ENCODE measurements around the gene HES2. TPM values are rescaled to one million over a fixed set of nuclear protein-coding genes. Genes with fewer than 3 reads are reported as not detected.

Gene HES2
- total and polyA plus RNA-seq, 4 donors = 0.26 to 5.0 (median 2.7) TPM

- Histone ChIP-seq H3K9me3 (ENCODE audit: control insufficient read depth in 4 of 4, insufficient read depth in 3 of 4, low read length in 3 of 4) (no peaks in the 10 kb centered on the region), H3K27me3 (ENCODE audit: control insufficient read depth in 3 of 3, insufficient read depth in 3 of 3, low read length in 2 of 3) (peaks cover 6 to 82% (median 69%) of the 10 kb centered on the region in 3 donors), H3K9ac (ENCODE audit: insufficient read depth in 1 of 2, low read length in 2 of 2) (no peak overlapping the region), H3K36me3 (ENCODE audit: control insufficient read depth in 4 of 4, insufficient read depth in 4 of 4, low read length in 4 of 4) (no peaks in the 10 kb centered on the region), H3K4me1 (ENCODE audit: control insufficient read depth in 5 of 5, insufficient read depth in 5 of 5, low read length in 5 of 5) (peaks cover 0 to 21% (median 7%) of the 10 kb centered on the region in 5 donors), H3K4me3 (no peak overlapping the region), H3K27ac (ENCODE audit: low read depth in 1 of 2, low read length in 1 of 2) (no peak overlapping the region)
- TF ChIP-seq, protein P1, sequence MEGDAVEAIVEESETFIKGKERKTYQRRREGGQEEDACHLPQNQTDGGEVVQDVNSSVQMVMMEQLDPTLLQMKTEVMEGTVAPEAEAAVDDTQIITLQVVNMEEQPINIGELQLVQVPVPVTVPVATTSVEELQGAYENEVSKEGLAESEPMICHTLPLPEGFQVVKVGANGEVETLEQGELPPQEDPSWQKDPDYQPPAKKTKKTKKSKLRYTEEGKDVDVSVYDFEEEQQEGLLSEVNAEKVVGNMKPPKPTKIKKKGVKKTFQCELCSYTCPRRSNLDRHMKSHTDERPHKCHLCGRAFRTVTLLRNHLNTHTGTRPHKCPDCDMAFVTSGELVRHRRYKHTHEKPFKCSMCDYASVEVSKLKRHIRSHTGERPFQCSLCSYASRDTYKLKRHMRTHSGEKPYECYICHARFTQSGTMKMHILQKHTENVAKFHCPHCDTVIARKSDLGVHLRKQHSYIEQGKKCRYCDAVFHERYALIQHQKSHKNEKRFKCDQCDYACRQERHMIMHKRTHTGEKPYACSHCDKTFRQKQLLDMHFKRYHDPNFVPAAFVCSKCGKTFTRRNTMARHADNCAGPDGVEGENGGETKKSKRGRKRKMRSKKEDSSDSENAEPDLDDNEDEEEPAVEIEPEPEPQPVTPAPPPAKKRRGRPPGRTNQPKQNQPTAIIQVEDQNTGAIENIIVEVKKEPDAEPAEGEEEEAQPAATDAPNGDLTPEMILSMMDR (IDR thresholded peaks at IDR 0.05; ENCODE audit: control extremely low read depth, extremely low read depth) = no peak
- DNase-seq (no peak), ATAC-seq (ENCODE audit: insufficient read depth, low FRiP score) (no peak)
- WGBS, 2 donors = 1 to 3% methylated on average over 38 to 48 of the region's 48 CpGs
These were observed 319 bp downstream of the HES2 start for GRCh38 chr1:6419397-6419803.

- H3K9me3 ChIP-seq (ENCODE audit: control insufficient read depth in 4 of 4, insufficient read depth in 3 of 4, low read length in 3 of 4) = no peaks in the 10 kb centered on the region
- H3K4me1 ChIP-seq (ENCODE audit: control insufficient read depth in 5 of 5, insufficient read depth in 5 of 5, low read length in 5 of 5) = peaks cover 0 to 16% (median 7%) of the 10 kb centered on the region in 5 donors
- H3K9ac ChIP-seq (ENCODE audit: insufficient read depth in 1 of 2, low read length in 2 of 2) = no peak overlapping the region
- no peak overlapping the region for H3K27ac ChIP-seq (ENCODE audit: low read depth in 1 of 2, low read length in 1 of 2)
- peaks cover 6 to 80% (median 64%) of the 10 kb centered on the region in 3 donors for H3K27me3 ChIP-seq (ENCODE audit: control insufficient read depth in 3 of 3, insufficient read depth in 3 of 3, low read length in 2 of 3)
- ATAC-seq (ENCODE audit: insufficient read depth, low FRiP score) (no peak), DNase-seq (no peak)
- TF ChIP-seq, protein P1 (IDR thresholded peaks at IDR 0.05; ENCODE audit: control extremely low read depth, extremely low read depth) = no peak
- H3K36me3 ChIP-seq (ENCODE audit: control insufficient read depth in 4 of 4, insufficient read depth in 4 of 4, low read length in 4 of 4) = no peaks in the 10 kb centered on the region
- no peak overlapping the region for H3K4me3 ChIP-seq
- 7 to 10% methylated on average over 65 to 69 of the region's 69 CpGs for WGBS, 2 donors
These were observed 887 bp downstream of the HES2 start for GRCh38 chr1:6418668-6419396.

GRCh38 chr1:6417961-6418667, 1.6 kb downstream of the HES2 start:
- H3K4me1 ChIP-seq (ENCODE audit: control insufficient read depth in 5 of 5, insufficient read depth in 5 of 5, low read length in 5 of 5) = peaks cover 0 to 11% (median 7%) of the 10 kb centered on the region in 5 donors
- peaks cover 6 to 73% (median 63%) of the 10 kb centered on the region in 3 donors for H3K27me3 ChIP-seq (ENCODE audit: control insufficient read depth in 3 of 3, insufficient read depth in 3 of 3, low read length in 2 of 3)
- no peak overlapping the region for H3K27ac ChIP-seq (ENCODE audit: low read depth in 1 of 2, low read length in 1 of 2)
- no peak overlapping the region for H3K9ac ChIP-seq (ENCODE audit: insufficient read depth in 1 of 2, low read length in 2 of 2)
- no peaks in the 10 kb centered on the region for H3K9me3 ChIP-seq (ENCODE audit: control insufficient read depth in 4 of 4, insufficient read depth in 3 of 4, low read length in 3 of 4)
- H3K36me3 ChIP-seq (ENCODE audit: control insufficient read depth in 4 of 4, insufficient read depth in 4 of 4, low read length in 4 of 4) = no peaks in the 10 kb centered on the region
- WGBS, 2 donors = 63 to 65% methylated on average over 8 of the region's 8 CpGs
- ATAC-seq (ENCODE audit: insufficient read depth, low FRiP score) (no peak), DNase-seq (no peak)
- TF ChIP-seq, protein P1 (IDR thresholded peaks at IDR 0.05; ENCODE audit: control extremely low read depth, extremely low read depth) = no peak
- H3K4me3 ChIP-seq = no peak overlapping the region

Measured in lung (tissue), 12 donors.